Measurements from ENCODE around the gene RNASE9.
"Not testable (repeated sequence)": the region's sequence is repeated elsewhere in the genome, so short reads cannot be mapped to it uniquely, and the experiment has no call there.

The RNASE9 gene

GRCh38 chr14:20568393-20568792 is 7.5 kb upstream of the RNASE9 start:
- Histone ChIP-seq H3K9ac (ENCODE audit: low read length) (no peak overlapping the region), H3K27me3 (ENCODE audit: insufficient read depth, low read length) (no peaks in the 10 kb centered on the region), H4K12ac (ENCODE audit: low read depth, low read length) (no peak overlapping the region), H3K4ac (ENCODE audit: low read depth, low read length) (no peak overlapping the region), H2AFZ (ENCODE audit: insufficient read depth, low read length, poor library complexity) (no peak overlapping the region), H3K36me3 (ENCODE audit: control insufficient read depth in 1 of 2, insufficient read depth in 2 of 2, low read length in 2 of 2) (no peaks in the 10 kb centered on the region), H3K4me1 (ENCODE audit: control insufficient read depth in 1 of 2, insufficient read depth in 2 of 2, low read length in 2 of 2) (peaks cover 0 to 9% of the 10 kb centered on the region in 2 experiments), H3K14ac (ENCODE audit: low read length) (no peak overlapping the region), H2BK5ac (ENCODE audit: low read depth, low read length, poor library complexity) (no peak overlapping the region), H3K79me1 (ENCODE audit: low read length) (no peaks in the 10 kb centered on the region), H2AK5ac (ENCODE audit: low read length) (no peak overlapping the region), H3K9me3 (ENCODE audit: insufficient read depth, low read depth, low read length) (peaks cover 3% of the 10 kb centered on the region), H2BK120ac (ENCODE audit: insufficient read depth, low read length, poor library complexity) (no peak overlapping the region), H3K4me3 (ENCODE audit: low read depth, low read length) (no peak overlapping the region), H3K27ac (ENCODE audit: low read depth, low read length) (no peak overlapping the region), H3K79me2 (ENCODE audit: control insufficient read depth, insufficient read depth, low read length, poor library complexity) (no peaks in the 10 kb centered on the region), H3K23ac (ENCODE audit: low read length) (no peak overlapping the region), H3K4me2 (ENCODE audit: low read length) (no peak overlapping the region), H4K91ac (ENCODE audit: low read depth, low read length) (no peak overlapping the region), H2BK12ac (ENCODE audit: low read length) (no peak overlapping the region), H3K18ac (ENCODE audit: low read length) (no peak overlapping the region), H4K8ac (ENCODE audit: low read depth, low read length) (no peak overlapping the region)
- no peak for DNase-seq
- no CpG with 5 or more reads among the region's 3 CpGs for WGBS (ENCODE audit: extremely low coverage, insufficient coverage, insufficient read length)

- not testable (repeated sequence) for H2AK5ac ChIP-seq (ENCODE audit: low read length); H3K14ac ChIP-seq (ENCODE audit: low read length); H4K8ac ChIP-seq (ENCODE audit: low read depth, low read length); H3K9ac ChIP-seq (ENCODE audit: low read length); H4K91ac ChIP-seq (ENCODE audit: low read depth, low read length); H3K4me2 ChIP-seq (ENCODE audit: low read length); H3K4me1 ChIP-seq (ENCODE audit: control insufficient read depth in 1 of 2, insufficient read depth in 2 of 2, low read length in 2 of 2); H3K9me3 ChIP-seq (ENCODE audit: insufficient read depth, low read depth, low read length); H2BK5ac ChIP-seq (ENCODE audit: low read depth, low read length, poor library complexity); H3K79me1 ChIP-seq (ENCODE audit: low read length); H2BK12ac ChIP-seq (ENCODE audit: low read length); H3K79me2 ChIP-seq (ENCODE audit: control insufficient read depth, insufficient read depth, low read length, poor library complexity); H3K23ac ChIP-seq (ENCODE audit: low read length); H2BK120ac ChIP-seq (ENCODE audit: insufficient read depth, low read length, poor library complexity); H3K36me3 ChIP-seq (ENCODE audit: control insufficient read depth in 1 of 2, insufficient read depth in 2 of 2, low read length in 2 of 2); DNase-seq; H3K27me3 ChIP-seq (ENCODE audit: insufficient read depth, low read length); H2AFZ ChIP-seq (ENCODE audit: insufficient read depth, low read length, poor library complexity); H3K4me3 ChIP-seq (ENCODE audit: low read depth, low read length); H3K18ac ChIP-seq (ENCODE audit: low read length); H3K27ac ChIP-seq (ENCODE audit: low read depth, low read length); H4K12ac ChIP-seq (ENCODE audit: low read depth, low read length); H3K4ac ChIP-seq (ENCODE audit: low read depth, low read length)
- WGBS (ENCODE audit: extremely low coverage, insufficient coverage, insufficient read length), result no CpG with 5 or more reads among the region's 1 CpG
Measured at GRCh38 chr14:20567199-20567598, 6.4 kb upstream of the RNASE9 start.

GRCh38 chr14:20564501-20564997 is 3.7 kb upstream of the RNASE9 start:
- H3K9me3 ChIP-seq (ENCODE audit: insufficient read depth, low read depth, low read length), result no peaks in the 10 kb centered on the region
- no peak for DNase-seq
- H3K9ac ChIP-seq (ENCODE audit: low read length), result no peak overlapping the region
- no peak overlapping the region for H4K8ac ChIP-seq (ENCODE audit: low read depth, low read length)
- peak overlapping the region; percentile 56 for H3K14ac ChIP-seq (ENCODE audit: low read length)
- no peak overlapping the region for H3K4me3 ChIP-seq (ENCODE audit: low read depth, low read length)
- H2BK120ac ChIP-seq (ENCODE audit: insufficient read depth, low read length, poor library complexity), result no peak overlapping the region
- H3K18ac ChIP-seq (ENCODE audit: low read length), result no peak overlapping the region
- peaks cover 0 to 2% of the 10 kb centered on the region in 2 experiments for H3K4me1 ChIP-seq (ENCODE audit: control insufficient read depth in 1 of 2, insufficient read depth in 2 of 2, low read length in 2 of 2)
- no CpG with 5 or more reads among the region's 2 CpGs for WGBS (ENCODE audit: extremely low coverage, insufficient coverage, insufficient read length)
- no peaks in the 10 kb centered on the region for H3K36me3 ChIP-seq (ENCODE audit: control insufficient read depth in 1 of 2, insufficient read depth in 2 of 2, low read length in 2 of 2)
- H4K12ac ChIP-seq (ENCODE audit: low read depth, low read length), result no peak overlapping the region
- H4K91ac ChIP-seq (ENCODE audit: low read depth, low read length), result no peak overlapping the region
- no peak overlapping the region for H3K4me2 ChIP-seq (ENCODE audit: low read length)
- no peak overlapping the region for H2AK5ac ChIP-seq (ENCODE audit: low read length)
- no peak overlapping the region for H2BK12ac ChIP-seq (ENCODE audit: low read length)
- H3K79me2 ChIP-seq (ENCODE audit: control insufficient read depth, insufficient read depth, low read length, poor library complexity), result no peaks in the 10 kb centered on the region
- H3K79me1 ChIP-seq (ENCODE audit: low read length), result no peaks in the 10 kb centered on the region
- H3K27me3 ChIP-seq (ENCODE audit: insufficient read depth, low read length), result no peaks in the 10 kb centered on the region
- H2AFZ ChIP-seq (ENCODE audit: insufficient read depth, low read length, poor library complexity), result no peak overlapping the region
- H2BK5ac ChIP-seq (ENCODE audit: low read depth, low read length, poor library complexity), result no peak overlapping the region
- H3K23ac ChIP-seq (ENCODE audit: low read length), result no peak overlapping the region
- H3K4ac ChIP-seq (ENCODE audit: low read depth, low read length), result no peak overlapping the region
- H3K27ac ChIP-seq (ENCODE audit: low read depth, low read length), result no peak overlapping the region

GRCh38 chr14:20563971-20564370 is 3.1 kb upstream of the RNASE9 start:
- Histone ChIP-seq H3K4me3 (ENCODE audit: low read depth, low read length) (no peak overlapping the region), H3K18ac (ENCODE audit: low read length) (no peak overlapping the region), H3K9me3 (ENCODE audit: insufficient read depth, low read depth, low read length) (no peaks in the 10 kb centered on the region), H3K27me3 (ENCODE audit: insufficient read depth, low read length) (no peaks in the 10 kb centered on the region), H3K9ac (ENCODE audit: low read length) (no peak overlapping the region), H3K36me3 (ENCODE audit: control insufficient read depth in 1 of 2, insufficient read depth in 2 of 2, low read length in 2 of 2) (no peaks in the 10 kb centered on the region), H3K4me2 (ENCODE audit: low read length) (no peak overlapping the region), H3K27ac (ENCODE audit: low read depth, low read length) (no peak overlapping the region), H2AK5ac (ENCODE audit: low read length) (no peak overlapping the region), H3K79me1 (ENCODE audit: low read length) (no peaks in the 10 kb centered on the region), H3K4ac (ENCODE audit: low read depth, low read length) (no peak overlapping the region), H4K8ac (ENCODE audit: low read depth, low read length) (no peak overlapping the region), H2BK120ac (ENCODE audit: insufficient read depth, low read length, poor library complexity) (no peak overlapping the region), H2BK12ac (ENCODE audit: low read length) (no peak overlapping the region), H2AFZ (ENCODE audit: insufficient read depth, low read length, poor library complexity) (no peak overlapping the region), H4K91ac (ENCODE audit: low read depth, low read length) (no peak overlapping the region), H3K23ac (ENCODE audit: low read length) (no peak overlapping the region), H2BK5ac (ENCODE audit: low read depth, low read length, poor library complexity) (no peak overlapping the region), H4K12ac (ENCODE audit: low read depth, low read length) (no peak overlapping the region), H3K14ac (ENCODE audit: low read length) (no peak overlapping the region), H3K4me1 (ENCODE audit: control insufficient read depth in 1 of 2, insufficient read depth in 2 of 2, low read length in 2 of 2) (peaks cover 0 to 2% of the 10 kb centered on the region in 2 experiments), H3K79me2 (ENCODE audit: control insufficient read depth, insufficient read depth, low read length, poor library complexity) (no peaks in the 10 kb centered on the region)
- WGBS (ENCODE audit: extremely low coverage, insufficient coverage, insufficient read length), result no CpG with 5 or more reads among the region's 1 CpG
- DNase-seq, result no peak
